Body of pancreas (tissue), 4 donors: ENCODE results near the gene TBL1X.

Experiments used
- CTCF ChIP-seq, 7 experiments: fragments of 450-650 bp in 4 of 7; fragments of 200-600 bp in 3 of 7; sonication (generic) in 3 of 7; IDR thresholded peaks; one replicate each; pipeline ENCODE4 v1.5.1; 2016 to 2019; ENCODE audit warnings: antibody characterized with exemption in 7 of 7
- POLR2A ChIP-seq, 3 donors: fragments of 450-650 bp; IDR thresholded peaks; one replicate each; pipeline ENCODE4 v1.6.1; 2016; ENCODE audit warnings: antibody characterized with exemption in 3 of 3, mild to moderate bottlenecking in 2 of 3

GRCh38 chrX:9638871-9639270 lies 174.0 kb downstream of the TBL1X start:
- TF ChIP-seq CTCF (IDR thresholded peaks at IDR 0.05) (no peak), POLR2A (IDR thresholded peaks at IDR 0.05) (no peak)
